ENCODE results near the gene RPL31.

Gene RPL31

GRCh38 chr2:100972452-100972851 lies 29.6 kb upstream of the RPL31 start:
- DNase-seq (ENCODE audit: low read depth, low spot score): no peak

GRCh38 chr2:100974712-100975520 lies 27.2 kb upstream of the RPL31 start:
- H3K4me3 ChIP-seq (ENCODE audit: low read depth, low read length): no peak overlapping the region
- TF ChIP-seq CTCF (IDR thresholded peaks at IDR 0.05; ENCODE audit: low read depth, low read length): no peak
- in situ Hi-C loops (cut with HindIII; ENCODE audit: low sequenced_read_pairs): no loop called here
- DNase-seq (ENCODE audit: low read depth, low spot score): no peak

More at GRCh38 chr2:100972452-100972851, 29.6 kb upstream of the RPL31 start:
- no peak for TF ChIP-seq CTCF (IDR thresholded peaks at IDR 0.05; ENCODE audit: low read depth, low read length)
- in situ Hi-C loops (cut with HindIII; ENCODE audit: low sequenced_read_pairs): no loop called here
- H3K4me3 ChIP-seq (ENCODE audit: low read depth, low read length): no peak overlapping the region

GRCh38 chr2:100975521-100975785 lies 26.6 kb upstream of the RPL31 start:
- TF ChIP-seq CTCF (IDR thresholded peaks at IDR 0.05; ENCODE audit: low read depth, low read length): no peak
- no peak for DNase-seq (ENCODE audit: low read depth, low spot score)
- in situ Hi-C loops (cut with HindIII; ENCODE audit: low sequenced_read_pairs): no loop called here
- H3K4me3 ChIP-seq (ENCODE audit: low read depth, low read length): no peak overlapping the region

GRCh38 chr2:100976061-100976460 lies 26.0 kb upstream of the RPL31 start:
- H3K4me3 ChIP-seq (ENCODE audit: low read depth, low read length): no peak overlapping the region
- no peak for TF ChIP-seq CTCF (IDR thresholded peaks at IDR 0.05; ENCODE audit: low read depth, low read length)
- DNase-seq (ENCODE audit: low read depth, low spot score): no peak
- in situ Hi-C loops (cut with HindIII; ENCODE audit: low sequenced_read_pairs): no loop called here

- peak; percentile 64 for DNase-seq (ENCODE audit: low read depth, low spot score)
- in situ Hi-C loops (cut with HindIII; ENCODE audit: low sequenced_read_pairs): no loop called here
- TF ChIP-seq CTCF (IDR thresholded peaks at IDR 0.05; ENCODE audit: low read depth, low read length): no peak
- no peak overlapping the region for H3K4me3 ChIP-seq (ENCODE audit: low read depth, low read length)
Measured at GRCh38 chr2:100976645-100977391, 25.3 kb upstream of the RPL31 start.

GRCh38 chr2:100977511-100977910 lies 24.6 kb upstream of the RPL31 start:
- TF ChIP-seq CTCF (IDR thresholded peaks at IDR 0.05; ENCODE audit: low read depth, low read length): no peak
- DNase-seq (ENCODE audit: low read depth, low spot score): no peak
- in situ Hi-C loops (cut with HindIII; ENCODE audit: low sequenced_read_pairs): no loop called here
- H3K4me3 ChIP-seq (ENCODE audit: low read depth, low read length): no peak overlapping the region

Measured in astrocyte of the spinal cord (primary cell).